GM18499 (cell line): Measurements from ENCODE around the gene CTSO.

Experiments used
- ATAC-seq: cut with Tn5 transposase; IDR thresholded peaks from one replicate; pipeline ENCODE4 v1.9.1; 2021; ENCODE audit warnings: moderate number of reproducible peaks; ENCODE audit not compliant: insufficient read depth, unreplicated experiment

The CTSO gene

GRCh38 chr4:155875878-155876277, 77.8 kb downstream of the CTSO start:
- no peak for ATAC-seq
